ENCODE measurements around the gene RNF183.

Gene RNF183

GRCh38 chr9:113349066-113349444, 45.9 kb upstream of the RNF183 start:
- no peaks in the 10 kb centered on the region for H3K79me2 ChIP-seq (ENCODE audit: insufficient read depth, low read length)
- TF ChIP-seq CTCF (IDR thresholded peaks at IDR 0.05; ENCODE audit: insufficient read depth, low read length, poor library complexity, severe bottlenecking) (no peak), EZH2phosphoT487 (conservative IDR thresholded peaks at IDR 0.05; ENCODE audit: low read length) (no peak)
- no peaks in the 10 kb centered on the region for H3K27me3 ChIP-seq (ENCODE audit: low read length)
- H3K4me2 ChIP-seq (ENCODE audit: low read depth, low read length, poor library complexity, severe bottlenecking) = peak overlapping the region; percentile 44
- no peak overlapping the region for H3K4me3 ChIP-seq (ENCODE audit: insufficient read depth, low read length, poor library complexity, severe bottlenecking)
- H3K36me3 ChIP-seq (ENCODE audit: low read length) = no peaks in the 10 kb centered on the region
- no peaks in the 10 kb centered on the region for H3K9me2 ChIP-seq (replicated peaks; ENCODE audit: insufficient read depth, low read length)
- no peak overlapping the region for H2AFZ ChIP-seq (ENCODE audit: low read depth, low read length, severe bottlenecking)
- no peak overlapping the region for H3K27ac ChIP-seq (ENCODE audit: low read depth, low read length)
- H3K9ac ChIP-seq (ENCODE audit: low read length) = no peak overlapping the region
- no peaks in the 10 kb centered on the region for H4K20me1 ChIP-seq (ENCODE audit: low read depth, low read length)
- no peaks in the 10 kb centered on the region for H3F3A ChIP-seq (ENCODE audit: insufficient read depth)
- H3K9me3 ChIP-seq (ENCODE audit: insufficient read depth, low read length) = no peaks in the 10 kb centered on the region

GRCh38 chr9:113348437-113348836, 45.3 kb upstream of the RNF183 start:
- no peak overlapping the region for H3K9ac ChIP-seq (ENCODE audit: low read length)
- H2AFZ ChIP-seq (ENCODE audit: low read depth, low read length, severe bottlenecking) = no peak overlapping the region
- H3K36me3 ChIP-seq (ENCODE audit: low read length) = no peaks in the 10 kb centered on the region
- no peaks in the 10 kb centered on the region for H4K20me1 ChIP-seq (ENCODE audit: low read depth, low read length)
- H3F3A ChIP-seq (ENCODE audit: insufficient read depth) = no peaks in the 10 kb centered on the region
- H3K9me2 ChIP-seq (replicated peaks; ENCODE audit: insufficient read depth, low read length) = no peaks in the 10 kb centered on the region
- H3K79me2 ChIP-seq (ENCODE audit: insufficient read depth, low read length) = no peaks in the 10 kb centered on the region
- H3K4me3 ChIP-seq (ENCODE audit: insufficient read depth, low read length, poor library complexity, severe bottlenecking) = no peak overlapping the region
- H3K27me3 ChIP-seq (ENCODE audit: low read length) = no peaks in the 10 kb centered on the region
- no peak overlapping the region for H3K27ac ChIP-seq (ENCODE audit: low read depth, low read length)
- TF ChIP-seq CTCF (IDR thresholded peaks at IDR 0.05; ENCODE audit: insufficient read depth, low read length, poor library complexity, severe bottlenecking) (no peak), EZH2phosphoT487 (conservative IDR thresholded peaks at IDR 0.05; ENCODE audit: low read length) (no peak)
- H3K9me3 ChIP-seq (ENCODE audit: insufficient read depth, low read length) = no peaks in the 10 kb centered on the region
- no peak overlapping the region for H3K4me2 ChIP-seq (ENCODE audit: low read depth, low read length, poor library complexity, severe bottlenecking)

- TF ChIP-seq CTCF (IDR thresholded peaks at IDR 0.05; ENCODE audit: insufficient read depth, low read length, poor library complexity, severe bottlenecking) (no peak), EZH2phosphoT487 (conservative IDR thresholded peaks at IDR 0.05; ENCODE audit: low read length) (no peak)
- H3K36me3 ChIP-seq (ENCODE audit: low read length) = no peaks in the 10 kb centered on the region
- H3K79me2 ChIP-seq (ENCODE audit: insufficient read depth, low read length) = no peaks in the 10 kb centered on the region
- no peaks in the 10 kb centered on the region for H4K20me1 ChIP-seq (ENCODE audit: low read depth, low read length)
- no peak overlapping the region for H3K4me2 ChIP-seq (ENCODE audit: low read depth, low read length, poor library complexity, severe bottlenecking)
- H3F3A ChIP-seq (ENCODE audit: insufficient read depth) = no peaks in the 10 kb centered on the region
- H3K27ac ChIP-seq (ENCODE audit: low read depth, low read length) = no peak overlapping the region
- no peak overlapping the region for H3K4me3 ChIP-seq (ENCODE audit: insufficient read depth, low read length, poor library complexity, severe bottlenecking)
- no peaks in the 10 kb centered on the region for H3K27me3 ChIP-seq (ENCODE audit: low read length)
- H3K9me2 ChIP-seq (replicated peaks; ENCODE audit: insufficient read depth, low read length) = no peaks in the 10 kb centered on the region
- H2AFZ ChIP-seq (ENCODE audit: low read depth, low read length, severe bottlenecking) = no peak overlapping the region
- H3K9me3 ChIP-seq (ENCODE audit: insufficient read depth, low read length) = no peaks in the 10 kb centered on the region
- H3K9ac ChIP-seq (ENCODE audit: low read length) = no peak overlapping the region
These were observed 42.5 kb upstream of the RNF183 start for GRCh38 chr9:113345671-113346070.

GRCh38 chr9:113345190-113345589, 42.0 kb upstream of the RNF183 start:
- H3K36me3 ChIP-seq (ENCODE audit: low read length) = no peaks in the 10 kb centered on the region
- H4K20me1 ChIP-seq (ENCODE audit: low read depth, low read length) = no peaks in the 10 kb centered on the region
- H2AFZ ChIP-seq (ENCODE audit: low read depth, low read length, severe bottlenecking) = no peak overlapping the region
- H3K4me2 ChIP-seq (ENCODE audit: low read depth, low read length, poor library complexity, severe bottlenecking) = no peak overlapping the region
- no peaks in the 10 kb centered on the region for H3K9me3 ChIP-seq (ENCODE audit: insufficient read depth, low read length)
- H3K9ac ChIP-seq (ENCODE audit: low read length) = no peak overlapping the region
- H3F3A ChIP-seq (ENCODE audit: insufficient read depth) = no peaks in the 10 kb centered on the region
- no peak for TF ChIP-seq CTCF (IDR thresholded peaks at IDR 0.05; ENCODE audit: insufficient read depth, low read length, poor library complexity, severe bottlenecking)
- no peak for TF ChIP-seq EZH2phosphoT487 (conservative IDR thresholded peaks at IDR 0.05; ENCODE audit: low read length)
- H3K27me3 ChIP-seq (ENCODE audit: low read length) = no peaks in the 10 kb centered on the region
- no peak overlapping the region for H3K27ac ChIP-seq (ENCODE audit: low read depth, low read length)
- H3K4me3 ChIP-seq (ENCODE audit: insufficient read depth, low read length, poor library complexity, severe bottlenecking) = no peak overlapping the region
- no peaks in the 10 kb centered on the region for H3K9me2 ChIP-seq (replicated peaks; ENCODE audit: insufficient read depth, low read length)
- no peaks in the 10 kb centered on the region for H3K79me2 ChIP-seq (ENCODE audit: insufficient read depth, low read length)
